Parietal lobe (tissue), 2 donors: ENCODE measurements around the gene LTV1. TPM values are rescaled to one million over a fixed set of nuclear protein-coding genes. Genes with fewer than 3 reads are reported as not detected.

Experiments used
- small RNA-seq: library from RNA; depleted of rRNA; stranded (forward); fragments of <200 nt; gene quantifications from one replicate; pipeline ENCODE3, GENCODE V24; 2014; ENCODE audit warnings: low replicate concordance
- total RNA-seq: library from RNA; depleted of rRNA; stranded (reverse); fragments of >200 nt; gene quantifications from one replicate; pipeline ENCODE4 v1.2.3, GENCODE V29; 2014

LTV1 gene
- 14.1 TPM for total RNA-seq

DNA sequence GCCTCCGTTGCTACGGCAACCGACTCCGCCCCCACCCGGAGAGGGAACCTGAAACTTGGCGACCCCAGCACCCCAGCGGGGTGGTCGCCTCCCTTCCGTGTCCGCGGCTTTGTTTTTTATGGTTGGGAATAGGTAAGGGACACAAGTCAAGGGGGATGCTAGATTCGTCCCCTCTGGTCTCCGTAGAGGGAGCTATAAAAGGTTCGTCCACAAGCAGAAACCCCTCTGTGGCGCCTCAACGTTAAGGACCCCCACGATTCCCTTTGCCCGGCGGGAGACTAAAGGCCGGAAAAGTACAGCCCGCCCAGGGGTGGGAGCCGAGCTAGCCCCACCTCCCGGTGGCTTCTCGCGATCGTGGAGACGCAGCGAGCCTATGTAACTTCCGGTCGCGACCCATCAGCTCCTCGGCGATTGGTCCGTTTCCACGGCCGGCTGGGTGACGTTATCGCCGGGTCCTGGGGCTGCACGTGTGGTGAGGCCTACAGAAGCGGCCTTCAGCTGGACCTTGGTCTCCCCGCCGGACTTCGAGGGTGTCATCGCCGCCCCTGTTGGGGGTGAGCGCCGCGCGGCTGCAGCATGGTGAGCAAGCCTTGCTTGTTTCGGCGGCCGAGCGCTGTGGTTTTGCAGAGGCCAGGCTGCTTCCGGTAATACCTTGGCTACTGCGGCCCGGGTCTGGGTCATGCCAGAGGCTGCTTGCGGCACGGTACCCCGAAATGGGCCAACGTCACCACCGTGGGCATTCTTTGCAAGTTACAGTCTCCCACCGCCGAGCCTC lies at the start of gene LTV1:
TSS of gene LTV1 (plus strand) at position 437 of the 775 bp plus-strand sequence. CDS start at position 577, 140 bp downstream.

DNA sequence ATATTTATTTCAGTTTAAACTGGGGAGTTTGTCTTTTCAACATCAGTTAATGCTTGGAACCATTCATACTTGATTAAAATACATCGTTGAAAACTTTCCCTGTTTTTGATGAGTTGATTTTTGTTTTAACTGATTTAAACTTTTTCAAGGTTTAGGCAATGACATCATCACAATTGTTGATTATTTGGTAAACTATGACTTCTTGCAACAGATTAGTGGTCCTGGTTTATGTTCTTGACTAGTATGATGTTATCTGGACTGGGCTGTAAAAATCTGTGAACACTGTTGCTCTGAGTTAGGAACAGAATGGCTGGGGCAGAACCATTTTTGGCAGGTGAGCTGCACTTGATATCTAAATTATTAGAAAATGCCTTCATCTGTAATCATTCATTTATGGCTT lies 21.1 kb downstream of the LTV1 start, which contains the start of gene ZC2HC1B:
TSS of gene ZC2HC1B (plus strand) at position 241 of the 400 bp plus-strand sequence. CDS start at position 307, 66 bp downstream.

Small RNA genes within 50 kb of the gene (small RNA-seq; reads per million reads assigned to genes)
- not detected for gene ZC2HC1B

Other genes starting within 250 kb of the LTV1 start
- gene PHACTR2, start 165.4 kb upstream of the LTV1 start, total RNA-seq, result 18.8 TPM
- gene ZC2HC1B, start 21.1 kb downstream of the LTV1 start, total RNA-seq, result not detected
- 43.8 TPM for gene PLAGL1, start 164.9 kb downstream of the LTV1 start, total RNA-seq